GM12864 (cell line): ENCODE data around the gene NRN1.

Experiments
- DNase-seq: peaks from one replicate; pipeline ENCODE4 v3.0.0-alpha.2; 2011; ENCODE audit warnings: low read depth
- H3K4me3 ChIP-seq: 2 replicates; pipeline ENCODE4 v1.5.1; 2011; ENCODE audit warnings: mild to moderate bottlenecking, low read depth, low read length, control low read depth
- TF ChIP-seq, protein P1 (sequence below): IDR thresholded peaks from 2 replicates; pipeline ENCODE4 v1.5.1; 2011; ENCODE audit warnings: low read depth, mild to moderate bottlenecking, moderate library complexity, low read length, control low read depth, inconsistent platforms; ENCODE audit errors: missing control alignments

Gene NRN1

DNA sequence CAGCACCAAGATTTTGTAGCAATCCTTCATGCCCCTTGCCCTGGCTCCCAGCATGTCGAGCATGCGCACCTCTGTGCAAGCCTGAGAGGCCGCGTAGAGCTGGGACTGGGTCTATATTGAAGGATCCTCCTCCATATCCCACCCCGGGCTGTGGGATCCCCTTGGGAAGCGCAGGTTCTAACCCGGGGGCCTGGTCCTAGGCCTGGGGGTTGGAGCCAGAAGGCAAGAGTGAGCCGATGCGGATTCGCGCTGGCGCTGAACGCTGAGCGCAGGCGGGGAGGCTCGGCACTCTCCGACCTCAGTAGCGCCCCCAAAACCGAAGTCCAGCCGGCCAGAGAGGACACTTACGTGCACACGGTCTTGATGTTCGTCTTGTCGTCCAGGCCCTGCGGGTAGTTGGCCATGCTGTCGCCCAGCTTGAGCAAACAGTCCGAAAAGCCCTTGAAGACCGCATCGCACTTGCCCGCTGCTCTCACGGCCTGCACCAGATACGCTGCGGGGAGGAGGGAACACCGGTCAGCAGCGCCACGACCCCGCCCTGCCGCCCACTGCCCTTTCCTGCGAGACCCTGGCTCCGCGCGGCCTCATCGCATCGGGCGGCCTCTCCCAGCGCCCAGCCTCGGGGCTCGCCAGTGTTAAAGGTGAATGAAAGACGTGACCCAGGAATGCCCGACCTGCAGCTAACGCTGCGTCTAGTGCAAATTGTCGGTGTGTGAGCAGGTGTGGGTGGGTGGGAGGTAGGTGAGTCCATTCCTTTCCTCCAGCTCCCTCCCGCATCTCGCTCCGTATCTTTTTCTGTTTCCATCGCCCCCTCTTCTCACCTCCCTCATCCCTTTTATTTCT, 4.5 kb downstream of the NRN1 start:
- DNase-seq = no peak
- no peak overlapping the region for H3K4me3 ChIP-seq
- TF ChIP-seq, protein P1, sequence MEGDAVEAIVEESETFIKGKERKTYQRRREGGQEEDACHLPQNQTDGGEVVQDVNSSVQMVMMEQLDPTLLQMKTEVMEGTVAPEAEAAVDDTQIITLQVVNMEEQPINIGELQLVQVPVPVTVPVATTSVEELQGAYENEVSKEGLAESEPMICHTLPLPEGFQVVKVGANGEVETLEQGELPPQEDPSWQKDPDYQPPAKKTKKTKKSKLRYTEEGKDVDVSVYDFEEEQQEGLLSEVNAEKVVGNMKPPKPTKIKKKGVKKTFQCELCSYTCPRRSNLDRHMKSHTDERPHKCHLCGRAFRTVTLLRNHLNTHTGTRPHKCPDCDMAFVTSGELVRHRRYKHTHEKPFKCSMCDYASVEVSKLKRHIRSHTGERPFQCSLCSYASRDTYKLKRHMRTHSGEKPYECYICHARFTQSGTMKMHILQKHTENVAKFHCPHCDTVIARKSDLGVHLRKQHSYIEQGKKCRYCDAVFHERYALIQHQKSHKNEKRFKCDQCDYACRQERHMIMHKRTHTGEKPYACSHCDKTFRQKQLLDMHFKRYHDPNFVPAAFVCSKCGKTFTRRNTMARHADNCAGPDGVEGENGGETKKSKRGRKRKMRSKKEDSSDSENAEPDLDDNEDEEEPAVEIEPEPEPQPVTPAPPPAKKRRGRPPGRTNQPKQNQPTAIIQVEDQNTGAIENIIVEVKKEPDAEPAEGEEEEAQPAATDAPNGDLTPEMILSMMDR = no peak

DNA sequence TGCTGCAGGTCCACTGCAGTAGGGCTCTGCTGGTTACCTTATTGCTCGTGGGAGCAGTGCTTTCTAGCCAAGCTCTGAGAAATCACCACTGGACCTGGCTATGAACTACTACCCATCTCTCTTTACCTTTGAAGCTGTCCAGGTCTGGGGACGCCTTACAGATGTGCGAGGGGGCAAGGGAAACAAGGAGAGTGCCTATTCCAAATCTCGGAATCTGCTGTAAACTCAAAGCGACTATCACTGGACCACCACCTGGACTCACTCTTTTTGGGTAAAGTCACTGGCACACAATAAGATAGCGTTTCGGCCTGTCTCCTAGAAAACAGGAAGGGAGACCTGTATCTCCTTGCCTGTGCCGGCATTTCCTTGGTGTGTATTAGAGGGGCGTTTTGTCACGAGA, 5.3 kb downstream of the NRN1 start:
- H3K4me3 ChIP-seq = no peak overlapping the region
- TF ChIP-seq, protein P1 = no peak
- no peak for DNase-seq

DNA sequence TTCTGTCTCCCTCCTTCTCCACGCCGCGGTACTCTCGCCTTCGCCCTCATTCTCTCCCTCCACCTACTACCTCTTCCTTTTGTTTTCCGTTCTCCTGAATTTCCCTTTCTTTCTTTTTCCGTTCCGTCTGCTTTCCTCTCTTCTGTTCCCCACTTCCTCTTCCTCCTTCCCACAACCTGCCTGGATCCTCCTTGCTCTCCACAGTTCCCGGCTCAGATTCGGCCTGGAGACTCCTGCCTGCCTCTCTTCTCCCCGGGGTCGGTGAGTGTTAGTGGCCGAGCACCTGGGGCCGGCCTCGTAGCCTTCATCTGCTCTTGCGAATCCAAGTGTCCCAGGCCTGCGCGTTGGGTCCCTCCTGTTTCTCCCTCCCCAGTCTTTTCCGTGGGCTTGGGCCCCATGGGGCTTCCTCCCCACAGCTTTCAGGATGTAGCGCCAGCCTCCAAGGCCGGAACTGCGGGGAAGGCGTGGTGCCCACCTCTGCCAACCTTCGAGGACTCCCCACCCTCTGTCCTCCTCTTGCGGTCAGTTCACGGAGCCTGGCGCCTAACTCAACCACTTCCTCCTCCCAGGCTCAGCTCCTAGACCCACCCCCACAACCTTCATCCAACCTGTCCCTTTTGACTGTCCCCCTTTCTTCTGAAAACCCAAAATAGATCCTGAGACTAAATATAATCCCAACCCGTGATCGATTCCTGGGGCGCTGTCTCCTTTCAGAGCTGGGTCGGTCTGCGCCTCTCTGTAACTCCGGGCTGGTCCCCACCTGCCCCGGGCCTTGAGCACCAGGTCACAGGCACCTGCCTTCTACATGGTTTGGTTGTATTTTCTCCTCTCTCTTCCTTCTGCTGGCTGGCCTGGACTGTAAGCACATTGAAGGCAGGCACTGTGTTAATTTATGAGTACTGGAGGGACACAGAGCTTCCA, 6.8 kb downstream of the NRN1 start:
- TF ChIP-seq, protein P1 = no peak
- no peak for DNase-seq
- no peak overlapping the region for H3K4me3 ChIP-seq

DNA sequence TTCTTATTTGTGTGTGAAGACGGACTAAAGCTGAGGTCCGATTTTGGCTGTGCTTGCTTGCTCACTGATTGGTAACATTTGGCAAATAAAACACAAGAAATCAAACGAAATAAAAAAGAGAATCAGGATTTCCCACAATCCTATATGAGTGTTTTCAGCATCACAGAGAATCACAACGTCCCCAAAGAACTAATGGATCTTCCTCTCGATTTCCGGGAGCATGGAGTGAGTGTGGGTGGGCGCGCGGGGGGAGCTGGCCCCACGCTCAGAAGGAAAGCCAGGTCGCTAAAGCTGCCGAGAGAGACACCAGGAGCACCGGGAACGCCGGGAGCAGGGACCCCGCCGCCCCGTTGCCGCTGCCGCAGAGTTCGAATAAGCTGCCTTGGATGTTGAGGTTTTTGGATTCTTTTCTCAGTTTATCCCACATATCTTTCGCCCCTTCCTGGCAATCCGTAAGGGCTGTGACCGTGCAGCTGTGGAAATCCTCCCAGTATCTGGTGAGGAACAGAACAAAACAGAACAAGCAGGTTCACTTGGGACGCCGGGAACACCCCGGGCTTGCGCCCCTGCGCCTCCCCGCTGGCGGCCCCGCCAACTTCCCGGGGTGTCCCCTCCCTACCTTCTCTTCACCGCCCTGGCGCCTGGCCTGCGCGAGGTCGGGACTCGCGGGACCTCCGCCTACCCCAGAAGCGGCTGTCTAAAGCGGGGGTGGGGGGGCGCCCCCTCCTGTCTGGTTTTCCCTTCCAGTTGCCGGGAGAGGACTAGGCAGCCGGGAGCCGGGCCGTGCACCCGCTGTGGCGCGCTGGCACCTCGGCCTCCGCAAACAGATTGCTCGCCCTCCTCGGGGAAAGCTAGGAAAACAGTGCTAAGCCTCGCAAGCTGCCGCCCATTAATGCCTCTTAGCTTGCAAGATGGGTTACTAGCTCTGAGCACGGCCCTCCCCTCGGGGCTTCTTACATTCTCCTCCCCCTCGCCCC, 7.7 kb downstream of the NRN1 start:
- TF ChIP-seq, protein P1 = no peak
- no peak for DNase-seq
- H3K4me3 ChIP-seq = no peak overlapping the region

DNA sequence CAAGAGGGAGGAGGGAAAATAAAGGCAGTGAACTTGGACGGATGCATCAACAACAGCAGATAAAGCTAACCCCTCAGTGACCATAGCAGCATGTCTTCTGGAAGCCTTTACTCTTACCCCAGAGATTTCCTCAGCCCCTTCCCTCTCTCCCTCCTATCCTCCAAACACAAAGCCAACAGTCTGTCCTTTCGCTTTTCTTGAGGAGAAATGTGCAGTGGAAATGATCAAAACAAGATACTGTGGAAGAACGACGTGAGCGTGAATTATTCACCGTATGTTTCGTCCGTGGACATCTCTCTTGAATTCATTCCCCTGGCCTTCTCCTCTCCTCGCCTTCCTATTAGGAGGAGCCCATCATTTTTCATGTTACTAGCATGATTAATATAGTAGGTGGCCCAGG, 8.5 kb downstream of the NRN1 start:
- DNase-seq = no peak
- TF ChIP-seq, protein P1 = no peak
- no peak overlapping the region for H3K4me3 ChIP-seq

DNA sequence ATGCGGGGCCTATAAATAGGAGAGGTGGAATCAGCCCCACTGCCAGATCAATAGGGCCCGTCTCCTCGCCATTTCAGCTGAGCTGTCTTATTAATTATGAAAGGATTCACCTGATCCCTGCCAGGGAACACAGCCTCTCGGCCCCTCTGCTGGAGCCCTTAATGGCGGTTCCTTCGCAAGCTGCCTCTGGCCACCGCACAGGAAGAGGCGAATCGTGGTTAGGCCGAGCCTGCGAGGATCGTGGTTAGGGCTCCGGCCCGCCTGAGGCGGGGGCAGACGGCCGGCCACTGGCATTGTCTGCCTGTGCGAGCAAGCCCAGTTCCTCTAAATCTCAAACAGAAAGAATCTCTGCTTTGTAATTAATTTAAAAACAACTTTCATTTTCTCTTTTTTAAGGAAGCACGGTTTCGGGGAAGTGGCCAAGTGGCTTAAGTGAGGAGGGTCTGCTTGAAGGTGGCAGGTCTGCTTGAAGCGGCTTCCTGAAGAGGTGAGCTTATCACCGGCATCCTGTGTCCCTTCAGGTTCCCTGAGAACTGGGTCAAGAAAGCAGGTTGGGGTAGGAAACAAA, 9.2 kb downstream of the NRN1 start:
- no peak for DNase-seq
- peak overlapping the region; percentile 59 for H3K4me3 ChIP-seq
- TF ChIP-seq, protein P1 = no peak
